Stomach (tissue), 4 donors: Measurements from ENCODE around the gene NEMF.

Experiments used
- EP300 ChIP-seq: sonication (generic); formaldehyde crosslinking; IDR thresholded peaks from one replicate; pipeline ENCODE4 v1.6.1; 2017; ENCODE audit warnings: antibody characterized with exemption
- POLR2A ChIP-seq, 4 donors: fragments of 450-650 bp; IDR thresholded peaks; one replicate each; pipeline ENCODE4 v1.6.1; 2016; ENCODE audit warnings: antibody characterized with exemption in 4 of 4, control low read depth in 2 of 4, mild to moderate bottlenecking in 1 of 4, moderate library complexity in 1 of 4
- POLR2AphosphoS5 ChIP-seq, 3 donors: sonication (generic); formaldehyde crosslinking; IDR thresholded peaks; one replicate each; pipeline ENCODE4 v1.6.1; 2016; ENCODE audit warnings: antibody characterized with exemption in 3 of 3
- TF ChIP-seq, protein P1 (sequence below), 7 experiments: fragments of 450-650 bp in 4 of 7; fragments of 200-600 bp in 3 of 7; sonication (generic) in 3 of 7; IDR thresholded peaks; one replicate each; pipeline ENCODE4 v1.5.1; 2016 to 2019; ENCODE audit warnings: antibody characterized with exemption in 7 of 7, control low read depth in 2 of 7, mild to moderate bottlenecking in 1 of 7

DNA sequence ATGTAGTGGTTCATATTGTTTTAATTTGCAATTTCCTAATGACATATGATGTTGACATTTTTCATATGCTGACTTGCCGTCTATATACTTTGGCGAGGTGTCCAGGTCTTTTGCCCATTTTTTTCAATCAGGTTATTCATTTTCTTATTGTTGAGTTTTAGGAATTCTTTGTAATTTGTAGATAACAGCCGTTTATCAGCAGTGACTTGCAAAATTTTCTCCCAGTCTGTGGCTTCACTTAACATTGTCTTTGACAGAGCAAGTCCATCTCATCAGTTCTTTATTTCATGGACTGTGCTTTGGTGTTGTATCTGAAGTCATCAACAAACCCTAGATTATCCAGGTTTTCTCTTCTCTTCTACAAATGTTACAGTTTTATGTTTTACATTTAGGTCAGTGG, 97.2 kb downstream of the NEMF start:
- TF ChIP-seq POLR2AphosphoS5 (IDR thresholded peaks at IDR 0.05) (no peak), POLR2A (IDR thresholded peaks at IDR 0.05) (no peak), EP300 (no peak)
- TF ChIP-seq, protein P1, sequence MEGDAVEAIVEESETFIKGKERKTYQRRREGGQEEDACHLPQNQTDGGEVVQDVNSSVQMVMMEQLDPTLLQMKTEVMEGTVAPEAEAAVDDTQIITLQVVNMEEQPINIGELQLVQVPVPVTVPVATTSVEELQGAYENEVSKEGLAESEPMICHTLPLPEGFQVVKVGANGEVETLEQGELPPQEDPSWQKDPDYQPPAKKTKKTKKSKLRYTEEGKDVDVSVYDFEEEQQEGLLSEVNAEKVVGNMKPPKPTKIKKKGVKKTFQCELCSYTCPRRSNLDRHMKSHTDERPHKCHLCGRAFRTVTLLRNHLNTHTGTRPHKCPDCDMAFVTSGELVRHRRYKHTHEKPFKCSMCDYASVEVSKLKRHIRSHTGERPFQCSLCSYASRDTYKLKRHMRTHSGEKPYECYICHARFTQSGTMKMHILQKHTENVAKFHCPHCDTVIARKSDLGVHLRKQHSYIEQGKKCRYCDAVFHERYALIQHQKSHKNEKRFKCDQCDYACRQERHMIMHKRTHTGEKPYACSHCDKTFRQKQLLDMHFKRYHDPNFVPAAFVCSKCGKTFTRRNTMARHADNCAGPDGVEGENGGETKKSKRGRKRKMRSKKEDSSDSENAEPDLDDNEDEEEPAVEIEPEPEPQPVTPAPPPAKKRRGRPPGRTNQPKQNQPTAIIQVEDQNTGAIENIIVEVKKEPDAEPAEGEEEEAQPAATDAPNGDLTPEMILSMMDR (IDR thresholded peaks at IDR 0.05): no peak
